ENCODE measurements around the gene METTL6. TPM values are rescaled to one million over a fixed set of nuclear protein-coding genes. Genes with fewer than 3 reads are reported as not detected.
"Not testable (repeated sequence)": the region's sequence is repeated elsewhere in the genome, so short reads cannot be mapped to it uniquely, and the experiment has no call there.

The METTL6 gene
- total RNA-seq, 2 experiments from 2014 or later = 21.9 to 26.7 TPM

DNA sequence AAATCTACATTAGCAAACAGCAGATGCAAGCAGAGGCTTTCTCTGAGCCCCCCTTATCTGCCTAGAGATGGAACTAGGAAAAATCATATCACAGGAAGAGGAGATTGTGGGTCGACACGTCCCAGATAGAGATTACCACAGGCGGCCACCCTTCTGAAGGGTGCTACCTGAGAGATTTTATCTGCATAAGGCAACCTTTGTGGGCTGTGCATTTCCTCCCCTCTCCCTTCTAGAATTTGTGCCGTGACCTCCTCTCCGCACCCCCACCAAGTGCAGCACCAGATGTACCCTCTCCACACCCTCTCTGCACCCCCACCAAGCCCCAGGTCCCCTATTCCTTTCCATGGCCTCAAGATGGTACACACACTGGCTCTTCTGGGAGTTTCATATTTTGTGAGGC lies 27.4 kb downstream of the METTL6 start:
- peak; percentile 10 for DNase-seq
- H3K27me3 Mint-ChIP-seq = no peaks in the 10 kb centered on the region
- H3K4me1 Mint-ChIP-seq = peaks cover 18% of the 10 kb centered on the region
- no peak overlapping the region for H3K4me3 Mint-ChIP-seq
- no peaks in the 10 kb centered on the region for H3K36me3 Mint-ChIP-seq
- H3K9me3 Mint-ChIP-seq = no peaks in the 10 kb centered on the region
- H3K27ac Mint-ChIP-seq = no peak overlapping the region

DNA sequence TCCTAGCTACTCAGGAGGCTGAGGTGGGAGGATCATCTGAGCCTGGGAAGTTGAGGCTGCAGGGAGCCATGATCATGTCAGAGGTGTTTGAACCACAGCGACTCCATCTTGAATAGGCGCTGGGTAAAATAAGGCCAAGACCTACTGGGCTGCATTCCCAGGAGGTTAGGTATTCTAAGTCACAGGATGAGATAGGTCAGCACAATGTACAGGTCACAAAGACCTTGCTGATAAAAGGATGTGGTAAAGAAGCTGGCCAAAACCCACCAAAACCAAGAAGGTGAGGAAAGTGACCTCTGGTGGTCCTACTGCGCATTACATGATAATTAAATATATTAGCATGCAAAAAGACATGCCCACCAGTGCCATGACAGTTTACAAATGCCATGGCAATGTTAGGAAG lies 28.6 kb downstream of the METTL6 start:
- not testable (repeated sequence) for H3K36me3 Mint-ChIP-seq

DNA sequence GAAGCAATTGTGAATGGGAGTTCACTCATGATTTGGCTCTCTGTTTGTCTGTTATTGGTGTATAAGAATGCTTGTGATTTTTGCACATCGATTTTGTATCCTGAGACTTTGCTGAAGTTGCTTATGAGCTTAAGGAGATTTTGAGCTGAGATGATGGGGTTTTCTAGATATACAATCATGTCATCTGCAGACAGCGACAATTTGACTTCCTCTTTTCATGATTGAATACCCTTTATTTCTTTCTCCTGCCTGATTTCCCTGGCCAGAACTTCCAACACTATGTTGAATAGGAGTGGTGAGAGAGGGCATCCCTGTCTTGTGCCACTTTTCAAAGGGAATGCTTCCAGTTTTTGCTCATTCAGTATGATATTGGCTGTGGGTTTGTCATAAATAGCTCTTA lies 34.1 kb downstream of the METTL6 start:
- H3K4me3 Mint-ChIP-seq, H3K27ac Mint-ChIP-seq, H3K27me3 Mint-ChIP-seq, DNase-seq, H3K4me1 Mint-ChIP-seq, H3K9me3 Mint-ChIP-seq, H3K36me3 Mint-ChIP-seq: not testable (repeated sequence)

More for the DNA sequence above, 28.6 kb downstream of the METTL6 start:
- peaks cover 18% of the 10 kb centered on the region for H3K4me1 Mint-ChIP-seq
- H3K4me3 Mint-ChIP-seq, H3K27ac Mint-ChIP-seq, H3K9me3 Mint-ChIP-seq, H3K27me3 Mint-ChIP-seq: not testable (repeated sequence)
- peak; percentile 14 for DNase-seq

DNA sequence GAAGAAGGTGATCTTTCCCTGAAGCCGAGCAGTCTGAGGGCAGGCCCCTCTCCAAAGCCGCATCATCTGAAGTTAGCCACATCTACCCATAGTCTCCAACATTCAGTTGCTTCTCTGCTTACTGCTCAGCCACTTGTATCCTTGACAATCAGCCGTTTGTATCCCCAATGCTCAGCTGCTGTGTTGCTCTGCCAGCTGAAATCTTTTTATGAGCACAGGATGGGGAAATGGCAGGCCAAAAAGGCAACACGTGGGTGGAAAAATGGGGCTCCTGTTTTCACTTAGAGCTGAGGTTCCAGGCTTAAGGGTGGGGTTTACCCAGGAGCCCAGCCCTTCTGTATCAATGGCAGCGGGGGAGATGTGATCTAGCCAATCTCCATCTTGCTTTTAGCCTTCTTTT lies 36.3 kb downstream of the METTL6 start:
- Mint-ChIP-seq H3K27ac (no peak overlapping the region), H3K36me3 (peaks cover 6% of the 10 kb centered on the region), H3K4me3 (no peak overlapping the region), H3K4me1 (no peaks in the 10 kb centered on the region), H3K27me3 (no peaks in the 10 kb centered on the region), H3K9me3 (peaks cover 2% of the 10 kb centered on the region)
- no peak for DNase-seq

DNA sequence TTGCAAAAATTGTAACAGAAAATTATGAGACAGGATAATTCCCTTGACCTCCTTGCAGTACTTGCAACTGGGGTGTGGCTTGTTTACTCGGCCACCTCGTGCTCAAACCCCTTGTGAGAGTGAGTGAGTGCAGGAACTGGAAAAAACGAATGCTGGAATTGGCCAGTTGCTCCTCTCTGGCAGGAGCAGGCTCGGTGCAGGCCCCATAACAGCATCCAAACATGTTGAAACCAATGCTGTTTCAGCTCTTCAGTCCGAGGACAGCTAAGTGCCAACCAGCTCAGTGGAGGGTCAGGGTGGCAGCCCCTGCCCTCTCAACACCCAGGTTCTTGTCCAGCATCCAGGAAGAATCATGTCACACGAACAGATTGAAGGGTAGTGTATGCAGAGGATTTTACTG lies 36.9 kb downstream of the METTL6 start:
- no peaks in the 10 kb centered on the region for H3K4me1 Mint-ChIP-seq
- H3K27me3 Mint-ChIP-seq = no peaks in the 10 kb centered on the region
- no peak for DNase-seq
- H3K27ac Mint-ChIP-seq = no peak overlapping the region
- peaks cover 6% of the 10 kb centered on the region for H3K9me3 Mint-ChIP-seq
- peaks cover 6% of the 10 kb centered on the region for H3K36me3 Mint-ChIP-seq
- H3K4me3 Mint-ChIP-seq = no peak overlapping the region

DNA sequence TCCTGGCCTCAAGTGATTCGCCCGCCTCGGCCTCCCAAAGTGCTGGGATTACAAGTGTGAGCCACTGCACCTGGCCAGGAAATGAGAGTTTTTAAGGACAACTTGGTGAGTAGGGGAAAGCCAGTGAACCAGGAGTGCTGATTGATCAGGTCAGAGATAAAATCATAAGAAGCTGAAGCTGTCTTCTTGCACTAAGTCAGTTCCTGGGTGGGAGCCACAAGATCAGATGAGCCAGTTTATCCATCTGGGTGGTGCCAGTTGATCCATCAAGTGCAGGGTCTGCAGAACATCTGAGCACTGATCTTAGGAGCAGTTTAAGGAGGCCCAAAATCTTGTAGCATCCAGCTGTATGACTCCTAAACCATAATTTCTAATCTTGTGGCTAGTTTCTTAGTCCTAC lies 39.0 kb downstream of the METTL6 start:
- not testable (repeated sequence) for H3K9me3 Mint-ChIP-seq, H3K36me3 Mint-ChIP-seq

DNA sequence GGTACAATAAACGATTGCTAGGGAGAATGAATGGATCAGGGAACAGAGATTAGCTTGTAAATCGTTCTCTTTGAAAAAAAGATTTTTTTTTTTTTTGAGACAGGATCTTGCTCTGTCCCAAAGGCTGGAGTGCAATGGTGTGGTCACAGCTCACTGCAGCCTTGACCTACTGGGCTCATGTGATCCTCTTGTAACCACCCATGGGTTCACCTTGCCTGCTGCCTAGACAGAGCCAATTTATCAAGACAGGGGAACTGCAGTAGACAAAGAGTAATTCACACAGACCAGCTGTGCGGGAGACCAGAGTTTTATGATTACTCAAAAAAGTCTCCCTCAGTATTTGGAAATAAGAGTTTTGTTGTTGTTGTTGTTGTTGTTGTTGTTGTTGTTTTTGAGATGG lies 39.6 kb downstream of the METTL6 start:
- H3K4me3 Mint-ChIP-seq = no peak overlapping the region

More for the DNA sequence above, 39.0 kb downstream of the METTL6 start:
- not testable (repeated sequence) for H3K4me1 Mint-ChIP-seq, DNase-seq, H3K27ac Mint-ChIP-seq, H3K27me3 Mint-ChIP-seq, H3K4me3 Mint-ChIP-seq

DNA sequence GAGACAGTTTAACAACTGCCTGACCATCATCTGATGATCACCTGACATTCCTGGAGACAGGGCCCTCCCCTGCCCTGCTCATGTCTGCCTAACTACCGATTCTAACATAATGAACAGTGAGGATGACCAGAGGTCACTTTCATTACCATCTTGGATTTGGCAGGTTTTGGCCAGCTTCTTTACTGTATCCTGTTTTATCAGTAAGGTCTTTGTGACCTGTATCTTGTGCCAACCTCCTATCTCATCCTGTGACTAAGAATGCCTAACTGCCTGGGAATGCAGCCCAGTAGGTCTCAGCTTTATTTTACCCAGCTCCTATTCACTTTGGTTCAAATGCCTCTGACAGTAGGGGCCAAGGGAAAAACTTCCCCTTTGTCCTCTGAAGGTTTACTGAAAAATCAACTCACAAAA lies 40.2 kb downstream of the METTL6 start:
- no peaks in the 10 kb centered on the region for H3K27me3 Mint-ChIP-seq
- peaks cover 6% of the 10 kb centered on the region for H3K9me3 Mint-ChIP-seq
- no peak overlapping the region for H3K27ac Mint-ChIP-seq
- H3K36me3 Mint-ChIP-seq = peaks cover 6% of the 10 kb centered on the region
- H3K4me3 Mint-ChIP-seq = no peak overlapping the region
- no peak for DNase-seq
- no peaks in the 10 kb centered on the region for H3K4me1 Mint-ChIP-seq

More for the DNA sequence above, 39.6 kb downstream of the METTL6 start:
- Mint-ChIP-seq H3K9me3 (peaks cover 6% of the 10 kb centered on the region), H3K36me3 (peaks cover 6% of the 10 kb centered on the region), H3K4me1 (no peaks in the 10 kb centered on the region), H3K27me3 (no peaks in the 10 kb centered on the region), H3K27ac (no peak overlapping the region)
- no peak for DNase-seq

DNA sequence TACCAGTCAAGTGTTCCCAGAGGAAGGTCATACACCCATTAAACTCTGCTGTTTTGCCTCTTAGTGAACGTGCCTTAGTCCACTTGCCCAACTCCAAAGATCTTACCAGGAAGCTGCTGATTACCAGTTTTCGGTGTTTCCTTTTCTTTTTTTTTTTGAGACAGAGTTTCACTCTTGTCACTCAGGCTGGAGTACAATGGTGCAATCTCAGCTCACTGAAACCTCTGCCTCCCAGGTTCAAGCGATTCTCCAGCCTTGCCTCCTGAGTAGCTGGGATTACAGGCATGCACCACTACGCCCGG lies 40.7 kb downstream of the METTL6 start:
- H3K4me1 Mint-ChIP-seq, H3K4me3 Mint-ChIP-seq, H3K27ac Mint-ChIP-seq, DNase-seq, H3K9me3 Mint-ChIP-seq, H3K27me3 Mint-ChIP-seq, H3K36me3 Mint-ChIP-seq: not testable (repeated sequence)

DNA sequence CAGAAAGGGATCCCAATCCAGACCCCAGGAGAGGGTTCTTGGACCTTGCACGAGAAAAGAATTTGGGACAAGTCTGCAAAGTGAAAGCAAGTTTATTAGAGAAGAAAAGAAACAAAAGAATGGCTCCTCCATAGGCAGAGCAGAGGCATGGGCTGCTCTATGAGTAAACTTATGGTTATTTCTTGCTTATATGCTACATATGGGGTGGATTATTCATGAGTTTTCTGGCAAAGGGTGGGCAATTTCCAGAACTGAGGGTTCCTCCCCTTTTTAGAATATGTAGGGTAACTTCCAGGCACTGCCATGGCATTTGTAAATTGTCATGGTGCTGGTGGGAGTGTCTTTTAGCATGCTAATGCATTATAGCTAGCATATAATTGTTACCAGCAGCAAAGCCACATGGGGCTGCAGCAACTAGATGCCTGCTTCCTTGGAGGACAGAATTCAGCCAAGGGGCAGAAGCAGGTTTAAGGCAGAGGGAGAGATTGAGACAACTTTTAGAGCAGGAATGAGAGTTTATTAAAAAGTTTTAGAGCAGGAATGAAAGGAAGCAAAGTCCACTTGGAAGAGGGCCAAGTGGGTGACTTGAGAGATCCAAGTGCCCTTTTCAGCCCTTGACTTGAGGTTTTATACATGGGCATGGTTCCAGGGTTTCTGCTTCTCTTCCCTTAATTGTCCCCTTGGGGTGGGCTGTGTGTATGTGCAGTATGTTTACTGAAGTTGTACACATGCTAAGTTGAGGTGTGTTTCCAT lies 41.3 kb downstream of the METTL6 start:
- Mint-ChIP-seq H3K4me1 (no peaks in the 10 kb centered on the region), H3K4me3 (no peak overlapping the region), H3K27ac (no peak overlapping the region), H3K36me3 (peaks cover 6% of the 10 kb centered on the region), H3K9me3 (peaks cover 6% of the 10 kb centered on the region), H3K27me3 (no peaks in the 10 kb centered on the region)
- DNase-seq = no peak

DNA sequence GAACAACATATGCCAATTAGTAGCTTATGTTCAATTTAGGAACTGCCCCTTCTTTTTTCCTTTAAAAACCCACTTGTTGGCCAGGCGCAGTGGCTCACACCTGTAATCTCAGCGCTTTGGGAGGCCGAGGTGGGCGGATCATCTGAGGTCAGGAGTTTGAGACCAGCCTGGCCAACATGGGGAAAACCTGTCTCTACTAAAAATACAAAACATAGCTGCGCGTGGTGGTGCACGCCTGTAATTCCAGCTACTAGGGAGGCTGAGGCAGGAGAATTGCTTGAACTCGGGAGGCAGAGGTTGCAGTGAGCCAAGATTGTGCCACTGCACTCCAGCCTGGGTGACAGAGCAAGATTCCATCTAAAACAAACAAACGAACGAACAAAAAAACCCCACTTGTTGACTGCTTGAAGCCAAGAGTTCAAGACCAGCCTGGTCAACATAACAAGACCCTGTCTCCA lies 42.1 kb downstream of the METTL6 start:
- H3K27ac Mint-ChIP-seq, H3K36me3 Mint-ChIP-seq, H3K27me3 Mint-ChIP-seq, H3K4me1 Mint-ChIP-seq, DNase-seq, H3K9me3 Mint-ChIP-seq, H3K4me3 Mint-ChIP-seq: not testable (repeated sequence)

DNA sequence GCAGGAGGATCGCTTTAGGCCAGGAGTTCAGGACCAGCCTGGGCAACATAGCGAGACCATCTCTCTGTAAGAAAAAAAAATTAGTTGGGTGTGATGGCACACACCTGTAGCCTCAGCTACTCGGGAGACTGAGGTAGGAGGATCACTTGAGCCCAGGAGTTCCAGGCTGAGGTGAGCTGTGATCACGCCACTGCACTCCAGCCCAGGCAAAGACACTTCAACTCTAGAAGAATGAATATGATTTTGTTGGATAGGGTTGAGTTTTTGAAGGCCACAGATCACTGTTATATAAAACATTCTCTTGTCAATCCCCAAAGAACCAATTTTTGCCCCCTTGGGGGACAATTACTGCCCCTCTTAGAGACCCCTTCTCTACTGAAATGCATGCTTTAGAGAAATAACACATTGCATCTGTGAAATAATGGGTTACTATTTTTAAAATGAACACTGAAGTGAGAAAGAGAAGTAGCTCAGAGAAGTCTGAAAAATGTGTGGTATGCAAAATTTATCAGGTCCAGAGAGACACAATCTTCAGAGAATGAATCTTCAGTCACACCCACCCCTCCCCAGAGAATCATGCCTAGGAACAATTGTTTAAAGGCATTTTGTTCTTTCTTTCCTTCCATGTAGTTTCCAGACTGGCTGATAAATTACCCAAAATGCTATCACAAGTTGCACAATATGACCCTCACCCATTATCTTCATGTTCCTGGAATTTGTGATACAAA lies 42.7 kb downstream of the METTL6 start:
- DNase-seq = no peak
- Mint-ChIP-seq H3K4me3 (no peak overlapping the region), H3K4me1 (no peaks in the 10 kb centered on the region), H3K27ac (no peak overlapping the region), H3K9me3 (peaks cover 6% of the 10 kb centered on the region), H3K36me3 (peaks cover 6% of the 10 kb centered on the region), H3K27me3 (no peaks in the 10 kb centered on the region)

DNA sequence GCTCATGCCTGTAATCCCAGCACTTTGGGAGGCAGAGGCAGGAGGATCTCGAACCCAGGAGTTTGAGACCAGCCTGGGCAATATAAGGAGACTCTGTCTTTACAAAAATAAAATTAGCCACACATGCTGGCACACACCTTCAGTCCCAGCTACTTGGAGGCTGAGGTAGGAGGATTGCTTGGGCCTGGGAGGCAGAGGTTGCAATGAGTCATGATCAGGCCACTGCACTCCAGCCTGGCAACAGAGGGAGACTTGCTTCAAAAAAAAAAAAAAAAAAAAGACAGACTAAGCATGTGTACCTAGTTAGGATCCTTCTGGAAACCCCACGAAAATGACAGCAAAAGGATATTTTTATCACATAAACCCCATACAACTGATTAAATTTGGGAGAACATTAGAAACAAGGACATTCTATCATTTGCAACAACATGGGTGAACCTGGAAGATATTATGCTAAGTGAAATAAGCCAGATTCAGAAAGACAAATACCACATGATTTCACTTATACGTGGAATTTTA lies 44.9 kb downstream of the METTL6 start:
- Mint-ChIP-seq H3K4me1 (peaks cover 8% of the 10 kb centered on the region), H3K36me3 (peaks cover 5% of the 10 kb centered on the region), H3K27ac (no peak overlapping the region), H3K27me3 (no peaks in the 10 kb centered on the region), H3K4me3 (no peak overlapping the region), H3K9me3 (peaks cover 6% of the 10 kb centered on the region)
- no peak for DNase-seq

DNA sequence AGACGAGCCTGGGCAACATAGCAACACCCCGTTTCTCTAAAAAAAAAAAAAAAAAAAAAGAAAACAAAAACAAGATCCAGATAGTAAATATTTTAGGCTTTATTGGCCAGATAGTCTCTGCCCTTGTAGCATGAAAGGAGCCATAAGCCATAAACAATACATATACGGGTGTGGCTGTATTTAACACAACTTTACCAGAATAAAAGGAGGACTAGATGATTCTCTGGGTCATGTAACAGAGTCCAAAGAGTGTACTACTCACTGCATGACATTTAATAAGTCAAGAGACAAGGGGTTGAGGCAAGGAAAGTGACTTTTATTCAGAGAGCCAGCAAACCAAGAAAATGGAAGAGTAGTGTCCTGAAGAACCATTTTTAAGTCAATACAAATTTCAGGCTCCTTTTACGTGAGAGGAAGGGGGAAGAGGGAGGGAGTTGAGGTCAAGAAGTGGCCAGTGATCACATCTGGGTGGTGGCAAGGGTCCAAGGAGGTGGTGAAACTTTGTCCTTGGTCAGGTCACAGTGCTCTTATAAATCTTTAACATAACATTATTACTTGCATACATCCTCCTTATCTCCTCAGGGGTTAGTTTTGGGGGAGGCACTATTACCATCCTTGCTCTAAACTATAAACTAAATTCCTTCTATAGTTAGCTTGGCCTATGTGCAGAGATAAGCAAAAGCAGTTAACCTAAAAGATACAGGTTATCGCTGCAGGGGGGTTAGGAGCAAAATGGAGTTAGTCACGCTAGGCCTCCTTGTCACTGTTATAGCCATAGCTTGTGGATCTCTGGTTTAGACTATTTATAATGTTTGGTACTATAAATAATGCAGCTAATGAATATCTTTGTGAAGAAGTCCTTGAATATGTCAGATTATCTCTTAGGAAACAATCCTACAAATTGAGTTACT lies 46.1 kb downstream of the METTL6 start:
- Mint-ChIP-seq H3K4me3 (no peak overlapping the region), H3K27me3 (no peaks in the 10 kb centered on the region), H3K4me1 (peaks cover 8% of the 10 kb centered on the region), H3K36me3 (no peaks in the 10 kb centered on the region), H3K27ac (no peak overlapping the region), H3K9me3 (peaks cover 6% of the 10 kb centered on the region)
- DNase-seq = no peak
